GM19240 (cell line): ENCODE results near the gene ZFP92.
"Not testable (repeated sequence)": the region's sequence is repeated elsewhere in the genome, so short reads cannot be mapped to it uniquely, and the experiment has no call there.

Experiments
- DNase-seq: peaks from one replicate; pipeline ENCODE4 v3.0.0; 2011; ENCODE audit warnings: low spot score; ENCODE audit not compliant: insufficient read length

ZFP92 gene

GRCh38 chrX:153386097-153386496 is 25.2 kb upstream of the ZFP92 start:
- no peak for DNase-seq

GRCh38 chrX:153387345-153387744 is 23.9 kb upstream of the ZFP92 start:
- no peak for DNase-seq

GRCh38 chrX:153387987-153388721 is 23.1 kb upstream of the ZFP92 start:
- DNase-seq = no peak

GRCh38 chrX:153388722-153389459 is 22.4 kb upstream of the ZFP92 start:
- no peak for DNase-seq

- not testable (repeated sequence) for DNase-seq
These were observed 21.9 kb upstream of the ZFP92 start for GRCh38 chrX:153389460-153389768.

- DNase-seq = no peak
These were observed 18.5 kb upstream of the ZFP92 start for GRCh38 chrX:153392642-153393321.

GRCh38 chrX:153394612-153395011 is 16.7 kb upstream of the ZFP92 start:
- no peak for DNase-seq

GRCh38 chrX:153395613-153396319 is 15.5 kb upstream of the ZFP92 start:
- no peak for DNase-seq

- no peak for DNase-seq
These were observed 14.7 kb upstream of the ZFP92 start for GRCh38 chrX:153396320-153397195.

- no peak for DNase-seq
These were observed 13.9 kb upstream of the ZFP92 start for GRCh38 chrX:153397256-153397960.

GRCh38 chrX:153398275-153398960 is 12.9 kb upstream of the ZFP92 start:
- DNase-seq = no peak

- peak; percentile 59 for DNase-seq
These were observed 10.8 kb upstream of the ZFP92 start for GRCh38 chrX:153400146-153401132.

- DNase-seq = no peak
These were observed 10.0 kb upstream of the ZFP92 start, which contains the start of gene PNMA6E for GRCh38 chrX:153401133-153401764. TSS of gene PNMA6E (minus strand) at chrX:153401350. CDS start at chrX:153398849, 2,501 bp downstream.

- DNase-seq = not testable (repeated sequence)
These were observed 6.9 kb upstream of the ZFP92 start for GRCh38 chrX:153404333-153404732.

GRCh38 chrX:153405426-153405825 is 5.8 kb upstream of the ZFP92 start:
- no peak for DNase-seq

- no peak for DNase-seq
These were observed 5.3 kb upstream of the ZFP92 start for GRCh38 chrX:153406011-153406410.

GRCh38 chrX:153406903-153407302 is 4.4 kb upstream of the ZFP92 start:
- no peak for DNase-seq

GRCh38 chrX:153407736-153408135 is 3.5 kb upstream of the ZFP92 start:
- DNase-seq = no peak
